HG03565 (cell line): Measurements from ENCODE around the gene DUSP15.
"Not testable (repeated sequence)": the region's sequence is repeated elsewhere in the genome, so short reads cannot be mapped to it uniquely, and the experiment has no call there.

Source experiments
- ATAC-seq: cut with Tn5 transposase; IDR thresholded peaks from one replicate; pipeline ENCODE4 v1.9.1; 2021; ENCODE audit warnings: mild to moderate bottlenecking, moderate library complexity; ENCODE audit not compliant: unreplicated experiment

The DUSP15 gene

GRCh38 chr20:31841928-31842327, 28.4 kb downstream of the DUSP15 start:
- no peak for ATAC-seq

GRCh38 chr20:31840906-31841816, 29.2 kb downstream of the DUSP15 start:
- ATAC-seq: no peak

- no peak for ATAC-seq
Observed at GRCh38 chr20:31839782-31840487, 30.4 kb downstream of the DUSP15 start.

- no peak for ATAC-seq
Observed at GRCh38 chr20:31838646-31839292, 31.6 kb downstream of the DUSP15 start.

- no peak for ATAC-seq
Observed at GRCh38 chr20:31837896-31838397, 32.4 kb downstream of the DUSP15 start.

- no peak for ATAC-seq
Observed at GRCh38 chr20:31836853-31837608, 33.3 kb downstream of the DUSP15 start.

GRCh38 chr20:31835977-31836852, 34.1 kb downstream of the DUSP15 start:
- ATAC-seq: peak; percentile 53

- no peak for ATAC-seq
Observed at GRCh38 chr20:31835554-31835953, 34.8 kb downstream of the DUSP15 start.

- no peak for ATAC-seq
Observed at GRCh38 chr20:31833931-31834521, 36.3 kb downstream of the DUSP15 start.

- ATAC-seq: no peak
Observed at GRCh38 chr20:31833130-31833930, 37.0 kb downstream of the DUSP15 start.

- ATAC-seq: no peak
Observed at GRCh38 chr20:31831771-31832306, 38.5 kb downstream of the DUSP15 start.

GRCh38 chr20:31831211-31831610, 39.1 kb downstream of the DUSP15 start:
- no peak for ATAC-seq

GRCh38 chr20:31830406-31830981, 39.8 kb downstream of the DUSP15 start:
- ATAC-seq: no peak

- no peak for ATAC-seq
Observed at GRCh38 chr20:31829731-31830130, 40.6 kb downstream of the DUSP15 start.

- not testable (repeated sequence) for ATAC-seq
Observed at GRCh38 chr20:31828016-31828415, 42.3 kb downstream of the DUSP15 start.

- ATAC-seq: no peak
Observed at GRCh38 chr20:31827059-31827458, 43.3 kb downstream of the DUSP15 start.

- no peak for ATAC-seq
Observed at GRCh38 chr20:31826074-31826473, 44.3 kb downstream of the DUSP15 start.
